Measurements from ENCODE around the gene B9D1.

B9D1 gene

GRCh38 chr17:19376811-19377210 lies 14.3 kb upstream of the B9D1 start:
- no peak for DNase-seq (ENCODE audit: low spot score)

- DNase-seq (ENCODE audit: low spot score) = no peak
Measured at GRCh38 chr17:19375732-19376131, 13.2 kb upstream of the B9D1 start.

GRCh38 chr17:19374136-19374535 lies 11.6 kb upstream of the B9D1 start:
- no peak for DNase-seq (ENCODE audit: low spot score)

- DNase-seq (ENCODE audit: low spot score) = no peak
Measured at GRCh38 chr17:19372866-19373504, 10.5 kb upstream of the B9D1 start.

GRCh38 chr17:19372439-19372838 lies 9.9 kb upstream of the B9D1 start:
- DNase-seq (ENCODE audit: low spot score) = no peak

GRCh38 chr17:19372011-19372370 lies 9.5 kb upstream of the B9D1 start:
- DNase-seq (ENCODE audit: low spot score) = no peak

GRCh38 chr17:19371259-19372010 lies 8.9 kb upstream of the B9D1 start:
- no peak for DNase-seq (ENCODE audit: low spot score)

GRCh38 chr17:19370493-19370960 lies 8.0 kb upstream of the B9D1 start:
- DNase-seq (ENCODE audit: low spot score) = no peak

GRCh38 chr17:19369846-19370492 lies 7.4 kb upstream of the B9D1 start:
- DNase-seq (ENCODE audit: low spot score) = no peak

- DNase-seq (ENCODE audit: low spot score) = no peak
Measured at GRCh38 chr17:19369107-19369778, 6.7 kb upstream of the B9D1 start.

GRCh38 chr17:19368229-19368628 lies 5.7 kb upstream of the B9D1 start:
- DNase-seq (ENCODE audit: low spot score) = no peak

- DNase-seq (ENCODE audit: low spot score) = no peak
Measured at GRCh38 chr17:19366637-19366972, 4.1 kb upstream of the B9D1 start.

- no peak for DNase-seq (ENCODE audit: low spot score)
Measured at GRCh38 chr17:19365833-19366636, 3.5 kb upstream of the B9D1 start.

GRCh38 chr17:19365499-19365817 lies 2.9 kb upstream of the B9D1 start:
- DNase-seq (ENCODE audit: low spot score) = no peak

- DNase-seq (ENCODE audit: low spot score) = no peak
Measured at GRCh38 chr17:19364699-19365498, 2.4 kb upstream of the B9D1 start.

- DNase-seq (ENCODE audit: low spot score) = no peak
Measured at GRCh38 chr17:19363460-19364035, 1.0 kb upstream of the B9D1 start.

- no peak for DNase-seq (ENCODE audit: low spot score)
Measured at GRCh38 chr17:19363114-19363438, 553 bp upstream of the B9D1 start.

- peak; percentile 23 for DNase-seq (ENCODE audit: low spot score)
Measured at GRCh38 chr17:19361944-19362276, 613 bp downstream of the B9D1 start.

- no peak for DNase-seq (ENCODE audit: low spot score)
Measured at GRCh38 chr17:19361326-19361725, 1.2 kb downstream of the B9D1 start.

GRCh38 chr17:19360772-19361171 lies 1.8 kb downstream of the B9D1 start:
- DNase-seq (ENCODE audit: low spot score) = no peak

GRCh38 chr17:19359856-19360255 lies 2.7 kb downstream of the B9D1 start:
- DNase-seq (ENCODE audit: low spot score) = no peak
